GM21390 (cell line): Measurements from ENCODE around the gene ANKS6.

Experiments
- ATAC-seq: cut with Tn5 transposase; IDR thresholded peaks from one replicate; pipeline ENCODE4 v1.9.1; 2021; ENCODE audit not compliant: unreplicated experiment

Gene ANKS6

GRCh38 chr9:98773721-98774120 lies 22.6 kb downstream of the ANKS6 start:
- no peak for ATAC-seq

GRCh38 chr9:98772364-98773155 lies 23.8 kb downstream of the ANKS6 start:
- ATAC-seq = no peak

DNA sequence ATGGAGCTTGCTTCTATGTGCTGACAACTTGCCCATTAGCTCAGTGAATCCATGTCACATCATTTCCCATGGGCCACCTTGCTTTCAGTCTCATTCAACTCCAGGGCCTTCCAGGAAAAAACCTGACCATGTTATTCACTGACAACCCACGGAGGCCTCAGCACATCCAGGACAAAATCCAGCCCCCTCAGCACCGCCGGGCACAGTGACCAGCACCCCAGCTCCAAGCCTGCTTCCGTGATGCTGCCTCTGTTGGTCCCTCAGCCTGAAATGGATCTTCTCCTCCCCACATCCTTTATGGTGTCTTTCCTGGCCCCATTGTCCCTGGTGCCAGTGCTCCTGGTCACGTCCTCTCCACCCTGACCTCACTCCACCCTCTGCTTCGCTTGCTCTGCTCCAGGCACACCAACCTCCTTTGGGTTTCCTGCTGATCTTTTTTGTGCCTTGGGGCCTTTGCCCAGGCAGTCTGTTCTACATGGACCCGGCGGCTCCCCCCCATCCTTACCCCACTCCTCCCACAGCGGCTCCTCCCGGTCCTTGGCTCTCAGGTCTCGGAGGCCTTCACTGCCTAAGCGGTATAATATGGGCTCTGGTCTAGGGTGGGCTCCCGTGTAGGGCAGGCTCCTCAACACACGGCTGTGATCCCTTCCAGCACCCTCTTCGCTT lies 25.0 kb downstream of the ANKS6 start:
- no peak for ATAC-seq

GRCh38 chr9:98770717-98771116 lies 25.6 kb downstream of the ANKS6 start:
- no peak for ATAC-seq

- ATAC-seq = no peak
These were observed 28.0 kb downstream of the ANKS6 start for GRCh38 chr9:98768344-98768743.

GRCh38 chr9:98767915-98768314 lies 28.4 kb downstream of the ANKS6 start:
- ATAC-seq = no peak

DNA sequence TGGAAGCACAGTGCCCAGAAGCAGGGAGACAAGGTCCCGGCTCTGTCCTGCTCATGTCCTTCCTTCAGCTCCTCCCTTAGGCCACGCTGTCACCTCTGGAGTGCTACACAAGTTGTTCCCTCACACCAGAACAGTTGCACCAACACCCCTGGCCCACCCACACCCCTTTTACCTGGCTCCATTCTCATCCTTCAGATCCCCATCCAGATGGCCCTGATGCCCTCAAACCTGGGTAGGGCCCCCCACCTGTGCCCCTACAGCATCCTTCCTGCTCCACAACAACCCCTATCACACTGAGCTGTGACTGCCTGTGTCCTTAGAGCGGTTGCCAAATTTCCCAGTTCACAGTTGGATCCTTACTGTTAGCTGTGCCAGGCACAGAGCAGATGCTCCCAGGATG lies 29.2 kb downstream of the ANKS6 start:
- ATAC-seq = no peak

GRCh38 chr9:98766586-98766985 lies 29.8 kb downstream of the ANKS6 start:
- no peak for ATAC-seq

DNA sequence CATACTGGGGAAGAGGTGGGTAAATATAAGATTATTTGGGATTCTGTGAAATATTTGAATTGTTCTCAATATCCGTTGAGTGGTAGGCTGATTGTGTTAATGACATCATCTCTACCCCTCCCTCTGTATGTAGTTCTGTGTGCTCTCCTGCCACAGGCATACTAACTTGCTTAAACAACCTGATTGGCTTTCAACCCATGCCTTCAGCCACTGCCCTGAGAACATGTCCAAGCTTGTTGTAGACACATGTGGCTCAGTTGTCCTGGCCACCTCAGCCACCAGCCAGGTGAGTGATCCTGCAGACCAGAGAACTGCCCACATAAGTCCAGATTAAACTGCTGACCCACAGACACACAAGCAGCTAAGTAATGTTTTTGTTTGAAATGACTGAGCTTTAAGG lies 31.1 kb downstream of the ANKS6 start:
- ATAC-seq = no peak

GRCh38 chr9:98763986-98764745 lies 32.2 kb downstream of the ANKS6 start:
- ATAC-seq = no peak

DNA sequence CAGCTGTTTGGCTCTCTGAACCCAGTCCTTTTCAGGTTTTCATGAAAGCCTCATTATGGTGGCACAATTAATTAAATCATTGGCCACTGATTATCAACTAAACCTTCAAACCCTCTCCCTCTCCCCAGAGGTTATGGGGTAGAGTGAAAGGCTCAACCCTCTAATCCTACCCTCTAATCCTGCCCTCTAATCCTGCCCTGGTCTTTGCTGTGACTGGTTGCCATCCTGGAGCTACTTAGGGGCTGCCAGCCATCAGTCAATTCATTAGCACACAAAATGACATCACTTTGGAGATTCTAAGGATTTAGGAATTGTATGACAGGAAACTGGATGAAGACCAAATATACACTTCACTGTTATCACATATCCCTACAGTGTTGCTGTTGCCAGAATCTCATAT lies 36.1 kb downstream of the ANKS6 start:
- ATAC-seq = no peak

DNA sequence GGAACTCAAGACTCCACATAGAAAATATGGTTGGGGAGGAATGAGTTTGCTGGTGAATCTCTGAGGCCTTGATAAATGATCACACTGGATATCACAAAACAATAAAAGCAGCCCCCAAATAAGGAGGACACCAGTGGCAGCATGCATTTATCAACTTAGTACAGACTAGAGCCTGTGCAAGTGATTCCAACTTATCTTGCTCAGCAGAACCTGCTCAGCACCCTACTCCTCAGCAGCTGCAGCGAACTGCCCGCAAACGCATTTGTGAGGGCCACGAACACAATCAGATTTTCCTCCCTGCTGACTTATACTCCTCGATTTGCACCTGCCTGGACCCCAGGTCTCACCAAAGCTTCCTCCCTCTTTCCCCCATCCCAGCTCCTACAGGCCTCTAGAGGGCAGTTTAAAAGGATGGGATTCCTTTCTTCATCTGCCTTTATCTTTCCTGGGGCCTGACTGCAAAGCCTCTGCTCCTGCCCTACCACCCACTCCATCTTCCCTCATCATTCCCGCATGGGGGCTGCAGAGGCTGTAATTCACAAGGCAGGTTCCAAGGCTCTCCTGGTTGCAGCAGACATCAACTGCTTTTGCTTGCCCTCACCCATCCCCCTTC lies 41.2 kb downstream of the ANKS6 start:
- ATAC-seq = no peak

DNA sequence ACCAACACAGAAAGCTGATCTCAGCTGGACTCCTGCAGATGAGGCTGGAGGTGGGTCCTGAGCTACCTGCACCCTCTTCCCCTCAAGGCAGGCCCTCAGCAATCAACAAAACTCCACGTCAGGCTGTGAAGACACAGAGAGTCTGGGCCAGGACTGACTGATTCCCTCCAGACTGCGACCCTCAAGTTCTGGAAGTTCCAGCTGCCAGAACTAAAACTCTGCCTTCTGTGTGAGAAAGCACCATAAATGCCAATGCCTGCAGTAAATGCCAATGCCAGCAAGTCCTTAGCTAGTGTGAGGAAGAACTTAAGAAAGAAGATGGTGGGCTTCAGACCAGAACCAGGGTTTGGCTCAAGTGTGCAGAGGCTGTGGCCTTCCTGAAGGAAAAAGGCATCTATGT lies 45.1 kb downstream of the ANKS6 start:
- ATAC-seq = no peak

- ATAC-seq = no peak
These were observed 45.8 kb downstream of the ANKS6 start for GRCh38 chr9:98750364-98751060.

GRCh38 chr9:98747476-98747875 lies 48.9 kb downstream of the ANKS6 start:
- no peak for ATAC-seq

GRCh38 chr9:98745470-98745869 lies 50.9 kb downstream of the ANKS6 start:
- no peak for ATAC-seq

GRCh38 chr9:98743818-98744611 lies 52.3 kb downstream of the ANKS6 start:
- no peak for ATAC-seq

DNA sequence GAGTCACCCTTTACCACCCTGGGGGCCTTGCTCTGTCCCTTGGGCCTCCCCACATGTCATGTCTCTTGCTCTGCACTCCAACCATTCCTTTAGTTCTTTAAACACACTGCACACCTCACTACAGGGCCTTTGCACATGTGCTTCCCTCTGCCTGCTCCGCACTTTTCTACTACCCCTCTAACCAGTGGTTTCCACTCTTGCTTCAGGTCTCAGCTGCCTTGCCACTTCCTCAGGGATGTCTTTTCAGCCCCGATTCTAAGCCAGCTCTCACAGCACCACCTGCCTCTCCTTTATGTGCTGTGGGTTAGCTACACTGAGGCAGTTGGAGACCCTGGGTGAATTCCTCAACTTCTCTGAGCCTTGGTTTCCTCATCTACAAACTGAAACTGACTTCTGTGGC lies 53.0 kb downstream of the ANKS6 start:
- ATAC-seq = no peak

DNA sequence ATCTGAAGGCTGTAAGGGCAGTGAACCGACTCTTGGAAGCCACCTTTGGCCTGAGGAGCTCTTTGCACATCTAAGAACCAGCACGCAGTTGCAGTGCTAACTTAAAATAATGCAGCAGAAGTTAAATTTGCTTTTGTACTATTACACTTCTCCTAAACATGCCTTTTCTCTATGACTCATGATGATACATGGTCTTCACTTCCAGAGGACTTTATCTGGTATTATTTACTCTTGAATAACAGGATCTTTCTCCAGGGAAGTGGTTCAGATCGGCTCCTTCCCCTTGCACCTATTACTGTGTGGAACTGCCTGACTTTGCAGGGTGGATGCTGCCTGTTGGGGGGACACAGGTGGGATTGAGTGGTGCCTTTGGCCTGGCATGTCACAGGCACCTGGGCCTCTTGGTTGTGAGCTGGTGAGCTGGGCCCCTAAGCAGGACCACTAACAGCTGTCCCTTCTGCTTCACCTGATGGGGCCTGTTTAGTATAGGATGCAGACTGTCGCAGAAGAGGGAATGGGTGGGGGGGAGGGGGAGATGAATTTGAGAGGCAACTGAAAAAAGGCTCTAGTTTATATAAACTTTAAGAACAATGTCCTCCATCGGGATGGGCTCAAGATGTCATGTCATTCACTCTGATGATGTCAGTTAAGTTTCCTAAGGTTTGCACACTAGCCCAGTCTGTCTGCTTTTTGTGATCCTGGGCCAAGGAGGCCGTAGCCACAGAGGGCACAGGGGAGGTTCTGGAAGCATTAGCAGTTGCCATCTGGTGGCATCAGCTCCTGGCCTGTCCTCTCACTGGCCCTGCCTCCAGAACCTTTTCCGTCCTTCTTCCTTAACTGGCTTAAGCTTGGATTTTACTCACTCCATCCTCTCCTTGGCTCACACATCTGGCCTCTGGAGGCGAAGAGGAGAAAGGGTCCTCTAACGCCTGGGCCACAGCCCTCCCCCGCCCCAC lies 53.8 kb downstream of the ANKS6 start:
- no peak for ATAC-seq
